Stimulated activated CD4-positive, alpha-beta T cell treated with anti-CD3 and anti-CD28 coated beads, TNF-alpha, amount 100 ng/mL, for 4 hours (primary cell): Measurements from ENCODE around the gene REEP3.

Experiments used
- DNase-seq, 3 experiments: peaks; one replicate each; pipeline ENCODE4 v3.0.0-alpha.2; 2020; ENCODE audit warnings: low read depth in 3 of 3

Gene REEP3

DNA sequence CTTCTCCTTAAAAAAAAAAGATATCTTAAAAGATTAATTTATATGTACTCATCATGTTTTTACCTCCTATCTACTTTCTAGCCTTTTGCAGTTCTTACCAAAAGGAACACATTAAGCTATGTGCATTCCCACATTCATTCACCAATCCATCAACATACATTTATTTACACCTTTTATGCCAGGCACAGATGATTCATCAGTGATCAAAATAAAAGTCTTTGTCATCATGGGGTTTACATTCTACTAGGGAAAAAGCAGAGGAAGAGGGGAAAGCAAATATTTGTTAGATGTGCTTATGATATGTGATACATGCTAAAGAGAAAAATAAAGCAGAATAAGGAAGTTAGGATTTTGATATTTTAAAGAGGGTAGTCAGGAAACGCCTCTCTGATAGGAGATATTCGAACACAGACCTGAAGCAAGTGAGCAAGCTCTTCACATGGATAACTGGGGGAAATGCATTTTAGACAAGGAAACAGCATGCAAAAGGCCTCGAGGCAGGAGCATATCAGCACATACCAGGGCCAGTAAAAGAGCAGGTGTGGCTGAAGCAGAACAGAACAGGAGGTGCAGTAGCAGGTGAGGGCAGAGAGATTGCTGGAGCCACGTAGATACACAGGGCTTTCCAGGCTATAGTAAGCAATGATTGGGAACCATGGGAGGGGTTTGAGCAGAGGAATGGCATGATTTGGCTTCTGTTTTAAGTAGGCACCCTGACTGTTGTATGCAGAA is 67.4 kb downstream of the REEP3 start:
- DNase-seq = no peak

DNA sequence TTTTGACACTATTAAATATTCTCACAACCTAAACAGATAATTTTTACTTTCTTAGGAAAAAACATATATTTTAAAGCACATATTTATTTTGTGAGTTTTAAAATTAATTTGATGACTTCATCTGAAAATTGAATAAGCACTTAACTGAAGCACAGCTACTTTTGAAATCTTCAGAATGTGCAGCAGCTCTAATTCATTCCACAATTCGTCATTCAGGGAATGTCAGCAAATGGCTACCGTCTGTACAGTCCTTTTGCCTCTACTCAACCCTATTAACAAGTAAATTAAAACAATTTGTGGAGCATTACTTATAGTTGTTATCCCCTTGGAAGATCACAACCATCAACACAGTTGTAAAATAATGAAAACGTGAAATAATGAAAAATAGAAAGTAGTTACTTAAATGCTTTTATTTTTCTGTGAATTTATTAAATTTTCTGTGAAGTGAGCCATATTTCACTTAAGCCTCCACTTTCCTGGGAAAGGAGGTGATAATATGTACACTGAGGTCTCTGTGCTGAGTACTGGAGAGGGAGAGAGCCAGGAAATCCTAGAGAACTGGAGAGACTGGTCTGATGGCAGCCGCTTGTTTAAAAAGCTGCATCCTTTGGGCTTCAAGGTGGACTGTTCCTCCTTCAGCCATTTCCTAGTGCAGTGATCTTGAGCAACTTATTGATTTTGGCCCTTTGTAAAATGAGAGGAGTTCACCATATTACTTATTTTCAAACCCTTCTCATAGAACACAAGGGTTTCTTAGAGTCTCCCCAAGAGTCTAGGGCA is 70.6 kb downstream of the REEP3 start:
- DNase-seq = no peak

DNA sequence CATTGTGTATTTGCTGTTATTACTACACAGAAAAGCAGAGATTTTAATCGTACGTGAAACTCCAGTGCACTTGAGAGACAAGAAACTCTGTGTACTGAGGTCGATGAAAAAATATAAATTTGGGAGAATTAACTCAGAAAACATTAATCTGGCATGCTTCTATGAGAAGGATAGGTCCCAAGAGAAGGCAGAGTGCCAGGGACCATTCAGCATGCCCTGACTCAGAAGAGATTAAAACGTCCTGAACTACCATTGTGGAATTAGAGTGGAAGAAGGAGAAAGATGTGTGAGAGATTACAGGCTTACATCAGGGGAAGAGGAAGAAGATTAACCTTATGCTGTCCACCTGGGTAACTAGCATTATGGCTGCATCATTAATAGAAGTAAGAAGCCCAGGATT is 72.4 kb downstream of the REEP3 start:
- no peak for DNase-seq

DNA sequence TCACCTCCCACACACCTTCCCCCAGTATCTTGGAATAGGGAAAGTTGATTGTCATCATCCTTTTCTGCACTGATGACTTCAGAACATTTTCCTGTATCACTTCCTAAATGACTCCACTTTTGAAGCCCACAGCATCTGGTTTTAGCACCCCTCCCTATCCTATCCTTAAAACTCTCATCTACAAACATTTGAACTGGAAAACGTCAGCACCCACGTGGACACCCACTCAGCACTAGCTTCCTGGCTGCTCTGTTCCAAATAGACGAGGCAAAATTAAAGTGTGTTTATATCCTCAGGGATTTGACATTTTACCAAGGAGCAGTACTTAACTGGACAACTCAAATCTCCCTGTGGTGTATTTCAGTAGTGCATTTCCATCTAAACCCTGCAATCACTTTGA is 73.9 kb downstream of the REEP3 start:
- no peak for DNase-seq

DNA sequence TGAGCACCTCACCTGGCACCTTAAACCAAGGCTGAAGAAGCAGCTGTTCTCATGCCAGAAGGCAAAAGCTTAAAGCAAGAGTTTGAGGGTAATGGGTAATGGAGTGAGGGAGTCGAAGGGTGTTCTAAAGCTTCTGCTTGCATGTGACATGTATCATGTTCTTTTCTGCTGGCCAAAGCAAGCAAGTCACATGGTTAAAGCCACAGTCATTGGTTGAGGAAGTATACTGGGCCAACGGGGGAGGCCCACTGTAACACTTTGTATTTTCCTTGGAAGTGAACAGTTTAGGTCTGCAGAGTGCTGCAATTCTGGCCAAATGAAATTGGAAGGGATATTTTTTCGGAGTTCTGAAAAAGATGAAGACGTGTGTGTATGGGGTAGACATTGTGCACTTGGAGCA is 75.7 kb downstream of the REEP3 start:
- no peak for DNase-seq

DNA sequence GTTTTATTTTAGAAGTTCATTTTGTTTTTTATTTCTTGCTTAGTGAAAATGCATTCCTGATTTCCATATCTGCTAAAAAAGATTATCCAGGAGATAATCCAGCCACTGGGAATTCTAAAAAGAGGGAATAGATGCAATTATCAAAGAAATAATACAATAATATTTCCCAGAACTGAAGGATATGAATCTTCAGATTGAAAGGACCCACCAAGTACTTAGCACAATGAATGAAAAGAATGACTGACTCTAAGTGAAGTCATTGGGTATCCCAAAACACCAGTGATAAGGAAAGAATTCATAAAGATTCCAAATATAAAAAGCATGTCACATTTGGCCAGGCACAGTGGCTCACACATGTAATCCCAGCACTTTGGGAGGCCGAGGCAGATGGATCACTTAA is 79.3 kb downstream of the REEP3 start:
- no peak for DNase-seq

DNA sequence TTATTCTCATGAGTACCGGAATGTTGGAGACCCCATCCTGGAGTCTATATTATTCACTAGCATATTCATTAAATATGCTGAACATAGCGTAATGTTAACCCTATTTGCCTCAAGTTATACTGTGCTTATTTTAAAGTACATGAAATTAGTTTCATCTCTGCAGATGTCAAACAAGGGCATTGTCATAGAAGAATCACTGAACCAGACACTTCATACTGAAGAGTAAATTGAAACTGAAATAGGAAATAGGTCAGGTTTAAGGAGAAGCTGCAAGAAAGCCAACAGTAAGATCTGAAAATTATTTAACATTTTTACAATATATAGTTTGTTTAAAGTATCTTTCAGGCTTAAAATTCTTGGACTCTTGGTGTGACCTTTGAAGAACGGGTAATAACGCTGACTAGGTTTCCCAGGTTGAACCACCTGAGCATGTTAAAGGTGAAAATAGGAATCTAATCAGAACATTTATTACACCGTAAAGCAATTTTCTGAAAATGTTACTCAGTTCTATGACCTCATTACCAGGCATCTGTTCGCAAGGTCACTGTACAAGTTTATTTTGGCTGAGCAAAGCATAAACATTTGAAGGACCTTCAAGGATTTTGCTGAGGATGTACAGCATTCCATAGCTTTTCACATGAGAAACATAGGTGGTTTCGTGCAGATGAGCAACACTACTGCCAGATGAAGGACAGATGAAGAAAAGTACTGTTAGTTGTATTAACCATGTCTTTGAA is 82.7 kb downstream of the REEP3 start:
- no peak for DNase-seq

DNA sequence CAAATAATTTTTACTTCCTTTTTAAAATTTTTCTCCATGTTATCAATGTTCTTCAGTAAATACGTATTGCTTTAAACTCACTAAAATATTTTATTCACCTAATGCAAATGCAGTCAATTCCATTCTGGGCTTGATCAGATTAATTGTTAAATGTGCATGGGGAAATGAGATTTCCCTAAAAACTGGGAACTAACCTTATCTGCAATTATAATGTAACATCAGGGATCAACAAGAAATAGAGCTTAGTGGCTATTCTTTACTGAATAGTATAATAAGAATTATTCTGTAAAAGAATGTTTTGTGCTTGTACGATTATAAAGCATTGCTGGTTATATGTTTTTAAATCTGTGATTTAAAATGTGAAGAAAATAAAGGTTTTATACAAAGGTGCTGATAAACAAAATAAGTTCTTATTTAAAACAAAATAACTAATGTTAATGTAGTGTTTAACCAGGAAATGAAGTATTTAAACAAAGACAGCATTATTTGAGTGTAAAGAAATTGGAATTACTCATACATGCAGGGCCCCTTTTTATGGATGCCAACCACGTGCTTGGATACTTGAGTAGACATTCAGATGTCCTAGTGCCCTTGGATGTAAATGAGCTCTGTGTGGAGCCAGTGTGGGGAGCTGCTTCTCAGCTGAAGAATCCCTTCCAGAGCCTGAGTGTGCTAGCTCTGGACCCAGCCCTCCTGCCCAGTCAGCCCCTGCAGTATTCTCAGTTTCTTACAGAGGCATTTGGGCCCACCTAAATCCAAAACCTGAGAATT is 84.2 kb downstream of the REEP3 start:
- DNase-seq = no peak

DNA sequence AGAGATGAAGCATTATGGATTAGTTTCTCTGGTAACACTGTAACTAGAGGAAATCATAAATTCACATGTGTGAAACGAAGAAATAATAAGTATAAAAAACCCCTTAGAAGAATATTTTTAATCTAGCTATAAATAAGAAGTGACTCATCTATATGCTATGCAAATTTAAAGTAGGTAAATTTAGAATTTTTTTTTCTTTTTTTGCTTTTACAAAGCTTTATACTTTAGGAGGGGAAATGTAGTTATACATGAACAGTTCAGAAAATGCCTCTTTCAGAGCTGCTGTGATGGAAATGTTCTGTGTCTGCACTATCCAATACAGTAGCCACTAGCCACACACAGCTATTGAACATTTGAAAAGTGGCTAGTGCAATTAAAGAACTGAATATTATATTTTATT is 87.3 kb downstream of the REEP3 start:
- DNase-seq = no peak

DNA sequence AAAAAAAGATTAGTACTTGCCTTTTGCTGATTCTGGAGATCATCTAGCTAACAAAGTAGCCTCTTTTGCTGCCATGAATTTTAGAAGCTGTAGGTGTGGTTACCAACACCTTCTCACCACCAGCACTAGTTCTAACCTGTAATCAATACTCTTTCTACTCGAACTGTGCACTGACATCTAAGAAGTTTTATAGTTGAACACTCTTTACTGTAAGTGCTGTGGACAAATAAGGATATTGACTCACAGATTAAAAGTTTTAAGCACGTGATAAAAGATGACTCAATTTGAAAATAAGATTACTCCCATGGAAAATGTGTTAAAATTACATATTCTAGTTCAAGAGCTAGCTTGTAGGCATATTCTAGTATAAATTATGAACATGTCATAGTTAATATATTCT is 89.9 kb downstream of the REEP3 start:
- no peak for DNase-seq

DNA sequence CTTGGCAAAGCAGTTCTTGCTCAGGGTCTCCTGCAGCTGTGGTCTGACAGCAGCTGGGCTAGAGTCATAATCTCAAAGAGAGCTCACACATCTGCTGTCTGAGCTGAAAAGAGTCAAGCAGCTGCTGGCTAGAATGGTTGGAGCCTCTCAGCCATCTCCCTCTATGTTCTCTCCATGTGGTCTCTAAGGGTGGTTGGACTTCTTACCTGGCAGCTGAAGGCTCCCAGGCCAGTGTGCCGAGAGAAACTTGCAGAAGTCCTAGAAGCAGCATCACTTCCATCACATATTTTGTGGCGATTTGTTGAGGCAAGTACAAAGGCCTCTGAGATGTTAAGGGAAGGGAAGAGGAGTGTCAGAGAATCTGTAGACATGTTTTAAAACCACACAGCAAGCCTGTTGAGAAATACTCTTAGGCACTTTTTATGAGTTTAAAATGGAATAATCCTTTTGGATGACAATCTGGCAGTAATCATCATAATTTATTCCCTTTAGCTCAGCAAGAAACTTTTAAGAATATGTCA is 93.2 kb downstream of the REEP3 start:
- DNase-seq = no peak

DNA sequence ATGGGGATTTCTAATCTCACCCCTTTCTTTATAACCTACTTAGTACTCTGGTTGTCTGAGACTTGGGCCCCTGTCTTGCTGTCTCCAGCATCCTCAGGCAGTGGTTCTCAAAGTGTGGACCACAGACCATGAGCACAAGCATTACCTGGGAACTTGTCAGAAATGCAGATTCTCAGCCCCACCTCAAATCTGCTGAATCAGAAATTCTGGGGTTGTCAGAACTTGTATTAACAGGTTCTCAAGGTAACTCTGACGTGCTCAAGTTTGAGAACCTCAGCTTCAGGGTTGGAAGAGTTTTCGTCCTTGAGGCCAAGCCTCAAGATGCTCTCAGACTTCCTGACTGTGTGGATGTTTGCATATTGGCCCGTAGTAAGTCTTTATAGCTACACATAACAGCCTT is 97.4 kb downstream of the REEP3 start:
- DNase-seq = no peak

DNA sequence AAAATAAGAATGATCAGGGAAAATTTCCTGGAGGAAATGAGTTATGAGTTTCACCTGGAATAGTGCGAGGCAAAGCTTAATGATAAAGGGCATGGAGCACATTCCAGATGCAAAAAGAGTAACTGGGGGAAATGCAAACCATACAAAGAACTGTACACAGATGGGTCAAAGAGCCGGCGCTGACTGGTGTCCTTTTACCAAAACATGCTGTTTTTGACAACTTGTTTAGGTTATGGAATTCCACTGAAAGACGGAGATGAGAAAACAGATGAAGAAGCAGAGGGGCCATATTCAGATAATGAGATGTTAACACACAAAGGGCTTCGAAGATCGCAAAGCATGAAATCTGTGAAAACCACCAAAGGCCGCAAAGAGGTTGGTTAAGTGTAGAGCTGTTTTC is 98.2 kb downstream of the REEP3 start:
- no peak for DNase-seq

DNA sequence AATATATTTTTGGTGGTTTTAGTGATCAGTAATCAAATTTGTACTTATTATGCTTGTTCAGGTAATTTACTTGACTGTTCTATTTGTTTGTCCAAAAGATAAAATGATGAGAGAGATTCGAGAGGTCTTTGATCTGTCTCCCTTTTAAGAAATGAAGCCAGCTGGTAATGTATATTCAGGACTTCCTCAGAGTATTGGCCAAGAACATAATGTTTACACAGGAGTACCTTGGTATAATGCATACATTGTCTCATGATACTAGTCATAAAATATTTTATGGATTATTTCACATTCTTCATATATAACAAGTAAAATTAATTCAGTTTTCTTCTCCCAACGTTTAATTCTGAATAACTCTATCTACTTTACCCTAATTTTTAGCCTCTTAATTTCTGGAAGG is 100.9 kb downstream of the REEP3 start:
- DNase-seq = no peak

DNA sequence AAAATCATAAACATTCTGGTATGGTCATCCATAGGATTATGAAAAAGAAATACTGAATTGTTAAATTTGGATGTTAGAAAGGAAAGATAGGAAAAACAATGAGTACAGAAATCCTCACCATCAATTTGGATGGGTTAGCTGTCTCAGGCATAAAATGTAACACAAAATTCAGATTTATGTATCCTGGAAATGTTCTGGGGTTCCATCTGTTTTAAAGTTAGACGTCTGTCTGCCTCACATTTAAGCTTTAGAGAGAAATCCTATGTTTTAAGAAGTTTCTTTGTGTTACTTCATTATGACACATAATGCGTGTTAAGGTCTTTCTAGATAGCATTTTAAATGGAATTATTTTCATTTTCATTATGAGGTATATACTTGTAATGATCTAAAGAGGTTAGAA is 103.5 kb downstream of the REEP3 start:
- DNase-seq = no peak

DNA sequence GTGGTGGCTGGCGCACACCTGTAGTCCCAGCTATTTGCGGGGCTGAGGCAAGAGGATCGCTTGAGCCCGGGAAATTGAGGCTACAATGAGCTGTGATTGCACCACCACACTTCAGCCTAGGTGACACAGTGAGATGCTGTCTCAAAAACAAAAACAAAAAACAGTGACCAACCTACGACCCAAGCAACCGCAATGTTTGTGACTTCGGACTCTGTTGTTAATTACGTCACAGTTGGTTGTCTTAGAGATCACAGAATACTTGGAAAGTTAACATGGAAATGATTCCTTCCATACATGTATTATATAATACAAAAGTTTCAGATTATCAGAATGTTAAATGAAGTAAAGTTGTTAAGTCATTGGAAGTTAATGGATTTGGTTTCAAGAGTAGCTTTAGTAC is 106.2 kb downstream of the REEP3 start:
- DNase-seq = no peak

DNA sequence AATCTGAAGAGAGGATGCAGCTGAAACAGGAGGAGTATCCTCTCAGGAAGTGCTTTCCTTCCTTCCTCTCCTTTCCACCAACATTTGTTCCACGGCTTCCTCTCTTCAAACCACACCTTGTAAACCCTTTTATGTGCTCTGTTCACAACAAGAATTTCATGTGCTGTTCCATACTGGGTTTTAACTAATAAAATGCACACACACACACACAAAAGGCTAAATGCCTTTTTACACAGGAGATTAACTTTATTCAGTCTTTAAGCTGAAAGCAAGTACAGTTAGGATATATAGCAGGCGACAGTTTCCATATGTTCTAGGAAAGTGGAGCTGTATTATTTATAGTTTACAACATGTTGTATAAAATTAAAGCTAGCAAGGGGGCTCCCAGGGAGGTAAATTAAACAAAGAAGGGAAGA is 106.7 kb downstream of the REEP3 start:
- DNase-seq = no peak

DNA sequence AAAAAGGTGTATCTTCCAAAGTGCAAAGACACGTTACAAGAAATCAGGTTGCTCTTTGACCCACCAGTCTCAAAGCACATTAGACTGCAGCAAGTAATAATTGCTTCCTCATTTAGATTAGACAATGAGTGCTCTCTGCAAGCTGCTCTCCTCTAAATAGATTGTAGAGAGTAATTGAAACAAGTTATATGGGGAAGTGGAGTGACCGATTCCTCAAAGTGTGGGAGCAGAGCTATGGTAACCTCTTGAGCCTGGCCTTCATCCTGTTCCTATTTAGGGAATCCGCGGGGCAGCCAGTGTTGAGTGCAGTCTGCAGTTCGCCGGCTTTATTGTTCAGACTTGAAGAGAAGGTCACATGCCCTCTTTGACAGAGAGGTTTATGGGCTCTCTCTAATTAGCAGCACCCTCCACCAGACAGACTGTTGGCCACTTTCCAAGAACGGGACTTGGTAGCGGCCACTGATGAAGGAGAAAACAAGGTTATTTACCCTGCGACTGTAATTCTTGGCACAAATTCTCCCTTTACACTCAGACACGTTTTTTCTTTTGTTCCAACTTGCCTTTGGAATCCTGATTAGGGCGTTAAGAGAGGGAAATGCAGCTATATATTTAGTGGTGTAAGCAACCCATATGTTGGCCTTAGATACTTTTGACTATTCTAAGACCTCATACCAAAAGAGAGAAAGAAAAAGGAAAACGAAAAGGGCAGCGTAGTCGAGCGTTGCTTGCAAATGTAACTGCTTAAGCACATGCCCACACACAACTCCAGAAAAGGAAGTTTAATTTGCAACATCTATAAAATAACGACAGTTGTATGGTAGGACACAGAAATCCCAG is 107.5 kb downstream of the REEP3 start:
- DNase-seq = no peak

DNA sequence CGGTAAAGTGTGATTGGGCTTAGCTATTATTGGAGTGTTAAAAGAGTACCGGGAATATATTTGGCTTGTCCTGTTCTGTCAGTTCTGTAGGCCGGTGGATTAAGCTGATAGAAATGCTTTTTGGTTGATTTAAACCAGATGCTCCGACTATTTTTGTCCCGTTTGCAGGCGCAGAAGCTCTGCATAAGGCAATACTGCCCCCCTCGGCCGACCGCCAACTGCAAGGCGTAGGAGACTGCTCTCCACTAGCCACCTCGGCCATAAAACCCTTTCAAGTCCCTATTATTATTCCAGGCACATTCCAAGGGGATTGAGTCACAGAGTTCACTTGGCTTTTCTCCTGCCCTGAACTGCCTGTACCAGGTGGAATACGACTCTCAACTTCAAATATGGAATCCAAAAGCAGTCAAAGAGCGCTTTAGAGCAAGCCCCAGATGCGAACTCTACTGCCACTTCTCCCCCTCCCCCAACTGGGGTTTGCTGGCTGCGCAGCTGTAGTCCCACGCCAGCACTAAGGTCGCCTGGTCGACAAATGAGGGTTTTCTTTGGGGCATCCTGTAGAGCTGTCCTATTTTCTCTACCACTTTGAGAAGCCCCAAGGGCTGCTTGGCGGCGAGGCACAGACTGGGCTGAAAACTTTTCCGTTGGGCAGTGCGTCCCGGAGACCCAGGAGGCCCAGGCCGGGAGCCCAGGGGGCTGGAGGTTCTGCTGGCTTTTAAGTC is 108.3 kb downstream of the REEP3 start:
- DNase-seq = peak; percentile 52 to 63 (median 60)
